ENCODE data around the gene NKAIN1. TPM values are rescaled to one million over a fixed set of nuclear protein-coding genes. Genes with fewer than 3 reads are reported as not detected.
"Not testable (repeated sequence)": the region's sequence is repeated elsewhere in the genome, so short reads cannot be mapped to it uniquely, and the experiment has no call there.

Gene NKAIN1
- total RNA-seq, 2 donors from 2014 or later, result 0.51 to 0.73 TPM

GRCh38 chr1:31145648-31146047, 94.0 kb downstream of the NKAIN1 start:
- no peaks in the 10 kb centered on the region for H3K36me3 ChIP-seq
- H3K27me3 ChIP-seq (replicated peaks; ENCODE audit: insufficient read depth), result no peaks in the 10 kb centered on the region
- intact Hi-C loops (cut with DNase I), result no loop called here
- no peak overlapping the region for H3K27ac ChIP-seq
- 43% methylated on average over 3 of the region's 3 CpGs for WGBS
- H3K4me1 ChIP-seq (replicated peaks), result no peaks in the 10 kb centered on the region
- no peak for TF ChIP-seq POLR2A (IDR thresholded peaks at IDR 0.05)
- TF ChIP-seq CTCF (IDR thresholded peaks at IDR 0.05), result no peak
- no peak for TF ChIP-seq POLR2AphosphoS5 (IDR thresholded peaks at IDR 0.05)
- no peaks in the 10 kb centered on the region for H3K9me3 ChIP-seq
- no peak overlapping the region for H3K4me3 ChIP-seq
- no peak for DNase-seq (ENCODE audit: low spot score)

GRCh38 chr1:31144442-31144841, 95.2 kb downstream of the NKAIN1 start:
- H3K4me3 ChIP-seq, result no peak overlapping the region
- H3K4me1 ChIP-seq (replicated peaks), result no peaks in the 10 kb centered on the region
- WGBS, result 79% methylated on average over 8 of the region's 8 CpGs
- no peaks in the 10 kb centered on the region for H3K9me3 ChIP-seq
- no peak for DNase-seq (ENCODE audit: low spot score)
- H3K36me3 ChIP-seq, result no peaks in the 10 kb centered on the region
- no peaks in the 10 kb centered on the region for H3K27me3 ChIP-seq (replicated peaks; ENCODE audit: insufficient read depth)
- no peak for TF ChIP-seq CTCF (IDR thresholded peaks at IDR 0.05)
- TF ChIP-seq POLR2A (IDR thresholded peaks at IDR 0.05), result no peak
- TF ChIP-seq POLR2AphosphoS5 (IDR thresholded peaks at IDR 0.05), result no peak
- intact Hi-C loops (cut with DNase I), result no loop called here
- no peak overlapping the region for H3K27ac ChIP-seq

- intact Hi-C loops (cut with DNase I), result no loop called here
- Histone ChIP-seq H3K9me3 (no peaks in the 10 kb centered on the region), H3K4me1 (replicated peaks) (no peaks in the 10 kb centered on the region), H3K4me3 (no peak overlapping the region), H3K27me3 (replicated peaks; ENCODE audit: insufficient read depth) (no peaks in the 10 kb centered on the region), H3K27ac (no peak overlapping the region), H3K36me3 (no peaks in the 10 kb centered on the region)
- TF ChIP-seq POLR2A (IDR thresholded peaks at IDR 0.05), result no peak
- TF ChIP-seq CTCF (IDR thresholded peaks at IDR 0.05), result no peak
- no peak for TF ChIP-seq POLR2AphosphoS5 (IDR thresholded peaks at IDR 0.05)
- WGBS, result 90% methylated on average over 4 of the region's 4 CpGs
- DNase-seq (ENCODE audit: low spot score), result no peak
Measured at GRCh38 chr1:31143455-31143854, 96.2 kb downstream of the NKAIN1 start.

- Histone ChIP-seq H3K4me3 (no peak overlapping the region), H3K27me3 (replicated peaks; ENCODE audit: insufficient read depth) (no peaks in the 10 kb centered on the region), H3K27ac (no peak overlapping the region), H3K36me3 (no peaks in the 10 kb centered on the region), H3K9me3 (no peaks in the 10 kb centered on the region), H3K4me1 (replicated peaks) (no peaks in the 10 kb centered on the region)
- TF ChIP-seq CTCF (IDR thresholded peaks at IDR 0.05) (no peak), POLR2AphosphoS5 (IDR thresholded peaks at IDR 0.05) (no peak), POLR2A (IDR thresholded peaks at IDR 0.05) (no peak)
- intact Hi-C loops (cut with DNase I), result no loop called here
- DNase-seq (ENCODE audit: low spot score), result no peak
- 91% methylated on average over 4 of the region's 4 CpGs for WGBS
Measured at GRCh38 chr1:31142406-31142805, 97.3 kb downstream of the NKAIN1 start.

GRCh38 chr1:31140299-31140698, 99.4 kb downstream of the NKAIN1 start:
- H3K4me1 ChIP-seq (replicated peaks), result no peaks in the 10 kb centered on the region
- H3K36me3 ChIP-seq, result no peaks in the 10 kb centered on the region
- intact Hi-C loops (cut with DNase I), result no loop called here
- DNase-seq (ENCODE audit: low spot score), result no peak
- no peaks in the 10 kb centered on the region for H3K9me3 ChIP-seq
- TF ChIP-seq POLR2A (IDR thresholded peaks at IDR 0.05), result no peak
- TF ChIP-seq POLR2AphosphoS5 (IDR thresholded peaks at IDR 0.05), result no peak
- no peak for TF ChIP-seq CTCF (IDR thresholded peaks at IDR 0.05)
- no peak overlapping the region for H3K27ac ChIP-seq
- H3K27me3 ChIP-seq (replicated peaks; ENCODE audit: insufficient read depth), result no peaks in the 10 kb centered on the region
- WGBS, result 83% methylated on average over 7 of the region's 7 CpGs
- no peak overlapping the region for H3K4me3 ChIP-seq

- H3K4me3 ChIP-seq, result not testable (repeated sequence)
- WGBS, result 91% methylated on average over 12 of the region's 12 CpGs
Measured at GRCh38 chr1:31138797-31139521, 100.7 kb downstream of the NKAIN1 start.

GRCh38 chr1:31137873-31138272, 101.8 kb downstream of the NKAIN1 start:
- H3K27me3 ChIP-seq (replicated peaks; ENCODE audit: insufficient read depth); intact Hi-C loops (cut with DNase I); H3K27ac ChIP-seq; DNase-seq (ENCODE audit: low spot score); H3K4me3 ChIP-seq; H3K36me3 ChIP-seq; H3K4me1 ChIP-seq (replicated peaks); H3K9me3 ChIP-seq: not testable (repeated sequence)
- WGBS, result 89% methylated on average over 3 of the region's 3 CpGs

More at GRCh38 chr1:31138797-31139521, 100.7 kb downstream of the NKAIN1 start:
- H3K9me3 ChIP-seq; H3K36me3 ChIP-seq; H3K27ac ChIP-seq; DNase-seq (ENCODE audit: low spot score); H3K27me3 ChIP-seq (replicated peaks; ENCODE audit: insufficient read depth); intact Hi-C loops (cut with DNase I); H3K4me1 ChIP-seq (replicated peaks): not testable (repeated sequence)

Measured in prostate gland (tissue), 2 donors.